Measurements from ENCODE around the gene ZNF845. TPM values are rescaled to one million over a fixed set of nuclear protein-coding genes. Genes with fewer than 3 reads are reported as not detected.
A peak's percentile ranks its signal among the peaks of the same experiment; 100 is the strongest.
"Not testable (repeated sequence)": the region's sequence is repeated elsewhere in the genome, so short reads cannot be mapped to it uniquely, and the experiment has no call there.

ZNF845 gene
- total RNA-seq, 2 donors from 2014 or later, result 4.2 to 7.4 TPM

DNA sequence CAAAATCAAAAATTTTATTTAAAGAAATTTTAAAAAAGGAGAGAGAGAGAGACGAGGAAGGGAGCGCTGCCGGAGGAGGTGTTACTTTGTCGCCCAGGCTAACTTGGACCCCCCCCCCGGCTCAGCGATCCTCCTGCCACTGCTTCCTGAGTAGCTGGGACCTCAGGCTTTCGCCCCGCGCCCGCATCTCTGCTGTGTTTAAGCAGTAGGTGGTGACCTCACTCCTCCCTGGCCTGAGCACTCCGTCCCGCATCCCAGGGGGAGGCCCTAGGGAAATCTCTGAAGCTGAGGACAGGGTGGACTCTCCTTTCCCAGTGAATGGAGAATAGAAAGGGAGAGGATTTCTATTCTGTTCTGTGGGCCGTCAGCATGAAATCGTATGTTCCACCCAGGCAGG is 485 bp upstream of the ZNF845 start:
- Histone ChIP-seq H3K27me3 (replicated peaks; ENCODE audit: insufficient read depth) (no peaks in the 10 kb centered on the region), H3K4me1 (ENCODE audit: control insufficient read depth in 1 of 2, low read depth in 2 of 2) (peaks cover 0 to 6% of the 10 kb centered on the region in 2 donors), H3K9me3 (no peaks in the 10 kb centered on the region), H3K4me3 (peak overlapping the region; percentile 86), H3K27ac (peak overlapping the region; percentile 76), H3K36me3 (no peaks in the 10 kb centered on the region)
- DNase-seq (ENCODE audit: low spot score) (peak; percentile 15), ATAC-seq (ENCODE audit: insufficient number of reproducible peaks, low FRiP score, low read depth) (no peak)
- TF ChIP-seq, protein P1, sequence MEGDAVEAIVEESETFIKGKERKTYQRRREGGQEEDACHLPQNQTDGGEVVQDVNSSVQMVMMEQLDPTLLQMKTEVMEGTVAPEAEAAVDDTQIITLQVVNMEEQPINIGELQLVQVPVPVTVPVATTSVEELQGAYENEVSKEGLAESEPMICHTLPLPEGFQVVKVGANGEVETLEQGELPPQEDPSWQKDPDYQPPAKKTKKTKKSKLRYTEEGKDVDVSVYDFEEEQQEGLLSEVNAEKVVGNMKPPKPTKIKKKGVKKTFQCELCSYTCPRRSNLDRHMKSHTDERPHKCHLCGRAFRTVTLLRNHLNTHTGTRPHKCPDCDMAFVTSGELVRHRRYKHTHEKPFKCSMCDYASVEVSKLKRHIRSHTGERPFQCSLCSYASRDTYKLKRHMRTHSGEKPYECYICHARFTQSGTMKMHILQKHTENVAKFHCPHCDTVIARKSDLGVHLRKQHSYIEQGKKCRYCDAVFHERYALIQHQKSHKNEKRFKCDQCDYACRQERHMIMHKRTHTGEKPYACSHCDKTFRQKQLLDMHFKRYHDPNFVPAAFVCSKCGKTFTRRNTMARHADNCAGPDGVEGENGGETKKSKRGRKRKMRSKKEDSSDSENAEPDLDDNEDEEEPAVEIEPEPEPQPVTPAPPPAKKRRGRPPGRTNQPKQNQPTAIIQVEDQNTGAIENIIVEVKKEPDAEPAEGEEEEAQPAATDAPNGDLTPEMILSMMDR (IDR thresholded peaks at IDR 0.05), result no peak

DNA sequence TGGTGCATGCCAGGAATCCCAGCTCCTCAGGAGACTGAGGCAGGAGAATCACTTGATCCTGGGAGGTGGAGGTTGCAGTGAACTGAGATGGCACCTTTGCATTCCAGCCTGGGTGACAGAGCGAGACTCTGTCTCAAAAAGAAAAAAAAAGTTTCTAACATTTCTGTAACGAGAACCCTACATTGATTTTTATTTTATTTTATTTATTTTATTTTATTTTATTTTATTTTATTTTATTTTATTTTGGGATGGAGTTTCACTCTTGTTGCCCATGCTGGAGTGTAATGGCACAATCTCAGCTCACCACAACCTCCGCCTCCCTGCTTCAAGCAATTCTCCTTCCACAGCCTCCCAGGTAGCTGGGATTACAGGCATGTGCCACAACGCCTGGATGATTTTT is 10.9 kb downstream of the ZNF845 start:
- H3K27me3 ChIP-seq (replicated peaks; ENCODE audit: insufficient read depth); H3K4me3 ChIP-seq; H3K4me1 ChIP-seq (ENCODE audit: control insufficient read depth in 1 of 2, low read depth in 2 of 2); ATAC-seq (ENCODE audit: insufficient number of reproducible peaks, low FRiP score, low read depth); DNase-seq (ENCODE audit: low spot score); H3K27ac ChIP-seq: not testable (repeated sequence)
- peaks cover 88% of the 10 kb centered on the region for H3K36me3 ChIP-seq
- peaks cover 74% of the 10 kb centered on the region for H3K9me3 ChIP-seq

DNA sequence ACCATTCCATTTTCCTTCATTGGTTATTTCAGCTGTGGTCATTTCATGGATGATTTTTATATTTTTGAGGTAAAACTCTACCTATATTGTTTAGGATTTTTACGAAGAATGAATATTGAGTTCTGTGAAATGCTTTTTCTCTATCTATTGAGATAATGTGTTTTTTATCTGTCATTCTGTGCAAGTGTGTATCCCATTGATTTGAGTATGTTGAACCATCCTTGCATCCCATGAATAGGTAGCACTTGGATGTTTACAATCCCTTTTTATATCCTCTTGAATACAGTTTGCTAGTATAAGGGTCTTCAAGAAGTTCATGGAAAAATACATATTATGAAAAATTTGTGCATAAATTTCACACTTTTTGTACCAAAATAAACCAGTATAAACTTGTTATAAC is 22.2 kb downstream of the ZNF845 start:
- no peak for DNase-seq (ENCODE audit: low spot score)
- no peak overlapping the region for H3K4me3 ChIP-seq
- ATAC-seq (ENCODE audit: insufficient number of reproducible peaks, low FRiP score, low read depth), result no peak
- TF ChIP-seq, protein P1 (IDR thresholded peaks at IDR 0.05), result no peak
- H3K9me3 ChIP-seq, result peaks cover 76% of the 10 kb centered on the region
- H3K4me1 ChIP-seq (ENCODE audit: control insufficient read depth in 1 of 2, low read depth in 2 of 2), result no peaks in the 10 kb centered on the region
- peaks cover 19% of the 10 kb centered on the region for H3K36me3 ChIP-seq
- no peak overlapping the region for H3K27ac ChIP-seq
- no peaks in the 10 kb centered on the region for H3K27me3 ChIP-seq (replicated peaks; ENCODE audit: insufficient read depth)

DNA sequence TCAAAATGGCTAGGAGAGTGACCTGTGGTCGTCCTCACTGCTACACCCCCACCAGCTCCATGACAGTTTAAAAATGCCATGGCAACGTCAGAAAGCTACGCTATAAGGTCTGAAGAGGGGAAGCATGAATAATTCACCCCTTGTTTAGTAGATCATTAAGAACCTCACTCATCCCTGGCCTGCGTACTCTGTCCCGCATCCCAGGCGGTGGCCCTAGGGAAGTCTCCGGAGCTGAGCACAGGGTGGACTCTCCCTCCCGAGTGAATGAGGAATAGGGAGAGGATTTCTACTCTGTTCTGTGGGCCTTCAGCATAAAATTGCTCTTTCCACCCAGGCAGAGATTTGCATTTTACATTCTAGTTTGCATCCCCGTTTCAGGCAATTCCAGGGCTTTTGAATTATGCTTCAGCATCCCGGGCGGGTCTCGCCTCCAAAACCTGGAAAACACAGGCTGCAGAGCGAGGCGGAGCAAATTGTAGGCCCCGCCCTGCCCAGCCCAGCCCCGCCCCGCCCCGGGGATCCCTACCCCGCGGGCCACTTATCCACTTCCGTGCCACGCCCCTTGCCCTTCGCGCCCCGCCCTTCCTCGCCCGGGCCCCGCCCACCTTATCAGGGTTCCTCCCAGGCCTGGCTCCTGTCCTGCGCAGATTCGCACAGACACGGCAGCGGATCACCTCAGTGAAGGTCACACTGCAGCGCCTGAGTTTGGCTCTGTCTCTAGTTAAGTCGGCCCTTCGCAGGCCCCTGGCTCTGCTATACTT is 24.5 kb downstream of the ZNF845 start:
- Histone ChIP-seq H3K27ac (no peak overlapping the region), H3K9me3 (peaks cover 54% of the 10 kb centered on the region), H3K36me3 (peaks cover under 1% of the 10 kb centered on the region), H3K4me3 (no peak overlapping the region), H3K27me3 (replicated peaks; ENCODE audit: insufficient read depth) (no peaks in the 10 kb centered on the region), H3K4me1 (ENCODE audit: control insufficient read depth in 1 of 2, low read depth in 2 of 2) (no peaks in the 10 kb centered on the region)
- TF ChIP-seq, protein P1 (IDR thresholded peaks at IDR 0.05), result no peak
- DNase-seq (ENCODE audit: low spot score), result no peak
- no peak for ATAC-seq (ENCODE audit: insufficient number of reproducible peaks, low FRiP score, low read depth)

DNA sequence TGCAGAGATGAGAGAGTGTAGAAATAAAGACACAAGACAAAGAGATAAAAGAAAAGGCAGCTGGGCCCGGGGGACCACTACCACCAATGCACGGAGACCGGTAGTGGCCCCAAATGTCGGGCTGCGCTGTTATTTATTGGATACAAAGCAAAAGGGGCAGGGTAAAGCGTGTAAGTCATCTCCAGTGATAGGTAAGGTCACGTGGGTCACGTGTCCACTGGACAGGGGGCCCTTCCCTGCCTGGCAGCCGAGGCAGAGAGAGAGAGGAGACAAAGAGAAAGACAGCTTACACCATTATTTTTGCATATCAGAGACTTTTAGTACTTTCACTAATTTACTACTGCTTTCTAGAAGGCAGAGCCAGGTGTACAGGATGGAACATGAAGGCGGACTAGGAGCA is 26.5 kb downstream of the ZNF845 start:
- ATAC-seq (ENCODE audit: insufficient number of reproducible peaks, low FRiP score, low read depth); H3K36me3 ChIP-seq; H3K4me3 ChIP-seq; DNase-seq (ENCODE audit: low spot score); H3K27ac ChIP-seq; H3K27me3 ChIP-seq (replicated peaks; ENCODE audit: insufficient read depth); H3K4me1 ChIP-seq (ENCODE audit: control insufficient read depth in 1 of 2, low read depth in 2 of 2): not testable (repeated sequence)
- H3K9me3 ChIP-seq, result peaks cover 33% of the 10 kb centered on the region

DNA sequence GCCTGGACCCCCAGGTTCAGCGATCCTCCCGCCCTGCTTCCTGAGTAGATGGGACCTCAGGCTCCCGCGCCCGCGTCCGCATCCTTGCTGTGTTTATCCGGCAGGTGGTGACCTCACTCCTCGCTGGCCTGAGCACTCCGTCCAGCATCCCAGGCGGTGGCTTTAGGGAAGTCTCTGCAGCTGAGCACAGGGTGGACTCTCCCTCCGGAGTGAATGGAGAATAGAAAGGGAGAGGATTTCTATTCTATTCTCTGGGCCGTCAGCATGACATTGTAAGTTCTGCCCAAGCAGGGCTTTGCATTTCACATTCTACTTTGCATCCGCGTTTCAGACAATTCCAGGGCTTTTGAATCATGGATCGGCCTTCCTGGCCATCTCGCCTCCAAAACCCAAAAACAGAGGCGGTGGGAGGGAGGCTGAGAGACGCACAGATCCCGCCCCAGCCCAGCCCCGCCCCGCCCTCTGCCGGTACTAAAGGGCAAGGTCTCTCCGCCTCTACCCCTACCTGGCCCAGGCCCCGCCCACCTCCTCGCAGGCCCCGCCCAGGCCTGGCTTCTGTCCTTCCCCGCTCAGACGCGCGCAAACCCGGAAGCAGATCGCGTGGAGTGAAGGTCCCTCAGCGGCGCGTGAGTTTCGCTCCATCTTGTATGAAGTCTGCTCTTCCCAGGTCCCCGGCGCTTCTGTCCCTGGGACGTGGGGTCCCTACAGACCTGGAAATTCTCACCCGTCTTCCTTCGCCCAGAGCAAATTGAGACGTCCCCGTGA is 31.8 kb downstream of the ZNF845 start, which contains the start of gene ZNF525:
Gene ZNF525 (plus strand): TSS at position 572 of the 765 bp plus-strand sequence. CDS start 6,577 bp downstream, outside the sequence.
- H3K4me3 ChIP-seq, result peak within 1 kb of the TSS; percentile 84
- H3K9me3 ChIP-seq, result no peaks in the 10 kb centered on the region
- no peaks in the 10 kb centered on the region for H3K27me3 ChIP-seq (replicated peaks; ENCODE audit: insufficient read depth)
- H3K4me1 ChIP-seq (ENCODE audit: control insufficient read depth in 1 of 2, low read depth in 2 of 2), result no peaks in the 10 kb centered on the region
- DNase-seq (ENCODE audit: low spot score) (peak; percentile 61), ATAC-seq (ENCODE audit: insufficient number of reproducible peaks, low FRiP score, low read depth) (peak; percentile 88)
- H3K27ac ChIP-seq, result peak within 1 kb of the TSS; percentile 66 to 81
- TF ChIP-seq, protein P1 (IDR thresholded peaks at IDR 0.05), result peak; percentile 20
- H3K36me3 ChIP-seq, result no peaks in the 10 kb centered on the region

All from thoracic aorta (tissue), 2 donors.